Endodermal cell (in vitro differentiated cells): ENCODE measurements around the gene SLC6A11. TPM values are rescaled to one million over a fixed set of nuclear protein-coding genes. Genes with fewer than 3 reads are reported as not detected.

Experiments used
- DNase-seq: peaks from one replicate; pipeline ENCODE4 v3.0.0-alpha.2; 2017
- H3K27ac ChIP-seq: 2 replicates; pipeline ENCODE4 v1.5.1; 2013; ENCODE audit warnings: mild to moderate bottlenecking, low read depth, low read length, moderate library complexity
- H3K27me3 ChIP-seq: 2 replicates; pipeline ENCODE4 v1.6.1; 2013; ENCODE audit warnings: mild to moderate bottlenecking, low read length, moderate library complexity; ENCODE audit not compliant: insufficient read depth, control insufficient read depth, poor library complexity, severe bottlenecking
- H3K36me3 ChIP-seq: 2 replicates; pipeline ENCODE4 v1.7.0; 2013; ENCODE audit warnings: mild to moderate bottlenecking, low read length, moderate library complexity; ENCODE audit not compliant: control insufficient read depth, insufficient read depth
- H3K4me1 ChIP-seq: one replicate; pipeline ENCODE4 v1.7.0; 2013; ENCODE audit warnings: low read length; ENCODE audit not compliant: control insufficient read depth, insufficient read depth
- H3K4me3 ChIP-seq: 2 replicates; pipeline ENCODE4 v1.5.1; 2013; ENCODE audit warnings: mild to moderate bottlenecking, low read length, moderate library complexity
- H3K9ac ChIP-seq: 2 replicates; pipeline ENCODE4 v1.6.1; 2013; ENCODE audit warnings: mild to moderate bottlenecking, low read length, moderate library complexity; ENCODE audit not compliant: poor library complexity, severe bottlenecking; ENCODE audit errors: extremely low read depth
- H3K9me3 ChIP-seq: 2 replicates; pipeline ENCODE4 v1.6.1; 2013; ENCODE audit warnings: mild to moderate bottlenecking, low read length, moderate library complexity; ENCODE audit not compliant: control insufficient read depth
- H3K27ac Mint-ChIP-seq: 2 replicates; pipeline ENCODE4 v1.8.0; 2020; ENCODE audit warnings: mixed read lengths
- H3K27me3 Mint-ChIP-seq: 2 replicates; pipeline ENCODE4 v1.8.0; 2021; ENCODE audit warnings: mild to moderate bottlenecking, mixed read lengths; ENCODE audit not compliant: insufficient read depth
- H3K36me3 Mint-ChIP-seq: 2 replicates; pipeline ENCODE4 v1.8.0; 2020; ENCODE audit warnings: low read depth, mixed read lengths
- H3K4me1 Mint-ChIP-seq: 2 replicates; pipeline ENCODE4 v1.8.0; 2020; ENCODE audit warnings: mixed read lengths
- H3K4me3 Mint-ChIP-seq: 2 replicates; pipeline ENCODE4 v1.8.0; 2020; ENCODE audit warnings: mild to moderate bottlenecking, moderate library complexity, mixed read lengths
- H3K9me3 Mint-ChIP-seq: 2 replicates; pipeline ENCODE4 v1.8.0; 2020; ENCODE audit warnings: mild to moderate bottlenecking, mixed read lengths
- CTCF ChIP-seq: fragments of 200-600 bp; sonication (generic); conservative IDR thresholded peaks from 2 replicates; pipeline ENCODE4 v1.5.0; 2021; ENCODE audit warnings: antibody characterized with exemption, mild to moderate bottlenecking
- whole genome bisulfite sequencing, 2 experiments: methylation state at CpG; one replicate each; pipeline versions ENCODE4 v1.1.5 to v1.1.7; 2013; ENCODE audit warnings: missing lambda C conversion rate in 2 of 2, mixed read lengths in 1 of 2; ENCODE audit not compliant: insufficient coverage in 1 of 2, insufficient read length in 1 of 2; 5-methylcytosine and 5-hydroxymethylcytosine counted together
- total RNA-seq, 2 donors: library from RNA; stranded (reverse); fragmentation: NEBNext Ultra II Directional in 1 of 2; extraction: Animal tissue kit (Norgen Biotek cat#: 25700) in 1 of 2; gene quantifications; 2 replicates in 1 of 2; 3 replicates in 1 of 2; pipeline ENCODE4 v1.2.1, GENCODE V29; 2021

SLC6A11 gene
- total RNA-seq, 2 donors from 2014 or later = 0.27 to 0.73 TPM

GRCh38 chr3:10901296-10901945, 85.4 kb downstream of the SLC6A11 start:
- Mint-ChIP-seq H3K4me3 (no peak overlapping the region), H3K4me1 (no peaks in the 10 kb centered on the region), H3K36me3 (no peaks in the 10 kb centered on the region), H3K27ac (no peak overlapping the region), H3K27me3 (peaks cover 11% of the 10 kb centered on the region), H3K9me3 (peaks cover 38% of the 10 kb centered on the region)
- no peak for DNase-seq
- no peak for TF ChIP-seq CTCF
- Histone ChIP-seq H3K9ac (no peak overlapping the region), H3K9me3 (peaks cover 14% of the 10 kb centered on the region), H3K27me3 (no peaks in the 10 kb centered on the region), H3K27ac (peak overlapping the region; percentile 68), H3K36me3 (no peaks in the 10 kb centered on the region), H3K4me1 (no peaks in the 10 kb centered on the region), H3K4me3 (no peak overlapping the region)
- 85 to 94% methylated on average over 4 to 13 of the region's 13 CpGs for WGBS, 2 experiments

GRCh38 chr3:10907262-10907661, 91.2 kb downstream of the SLC6A11 start:
- no peaks in the 10 kb centered on the region for H3K36me3 Mint-ChIP-seq
- WGBS, 2 experiments = 90 to 100% methylated on average over 1 of the region's 1 CpG
- H3K27me3 Mint-ChIP-seq = peaks cover 16% of the 10 kb centered on the region
- no peaks in the 10 kb centered on the region for H3K4me1 Mint-ChIP-seq
- Histone ChIP-seq H3K4me3 (no peak overlapping the region), H3K27me3 (no peaks in the 10 kb centered on the region), H3K4me1 (no peaks in the 10 kb centered on the region), H3K9me3 (peaks cover 27% of the 10 kb centered on the region), H3K9ac (no peak overlapping the region), H3K36me3 (no peaks in the 10 kb centered on the region), H3K27ac (no peak overlapping the region)
- H3K9me3 Mint-ChIP-seq = peaks cover 43% of the 10 kb centered on the region
- DNase-seq = no peak
- no peak overlapping the region for H3K27ac Mint-ChIP-seq
- no peak for TF ChIP-seq CTCF
- H3K4me3 Mint-ChIP-seq = no peak overlapping the region

- Histone ChIP-seq H3K4me3 (no peak overlapping the region), H3K27ac (no peak overlapping the region), H3K9ac (no peak overlapping the region), H3K4me1 (no peaks in the 10 kb centered on the region), H3K27me3 (no peaks in the 10 kb centered on the region), H3K36me3 (no peaks in the 10 kb centered on the region), H3K9me3 (peaks cover 27% of the 10 kb centered on the region)
- peaks cover 13% of the 10 kb centered on the region for H3K27me3 Mint-ChIP-seq
- H3K4me1 Mint-ChIP-seq = no peaks in the 10 kb centered on the region
- no peak overlapping the region for H3K27ac Mint-ChIP-seq
- peaks cover 38% of the 10 kb centered on the region for H3K9me3 Mint-ChIP-seq
- H3K4me3 Mint-ChIP-seq = no peak overlapping the region
- DNase-seq = no peak
- TF ChIP-seq CTCF = no peak
- WGBS, 2 experiments = 86 to 92% methylated on average over 1 to 3 of the region's 3 CpGs
- no peaks in the 10 kb centered on the region for H3K36me3 Mint-ChIP-seq
Measured at GRCh38 chr3:10910367-10910766, 94.3 kb downstream of the SLC6A11 start.
